GM19099 (cell line): Measurements from ENCODE around the gene BDKRB1.

Experiments
- POLR2A ChIP-seq: IDR thresholded peaks from 3 replicates; pipeline ENCODE4 v1.6.1; 2011; ENCODE audit warnings: low read depth; ENCODE audit not compliant: insufficient read length; ENCODE audit errors: extremely low read depth

BDKRB1 gene

DNA sequence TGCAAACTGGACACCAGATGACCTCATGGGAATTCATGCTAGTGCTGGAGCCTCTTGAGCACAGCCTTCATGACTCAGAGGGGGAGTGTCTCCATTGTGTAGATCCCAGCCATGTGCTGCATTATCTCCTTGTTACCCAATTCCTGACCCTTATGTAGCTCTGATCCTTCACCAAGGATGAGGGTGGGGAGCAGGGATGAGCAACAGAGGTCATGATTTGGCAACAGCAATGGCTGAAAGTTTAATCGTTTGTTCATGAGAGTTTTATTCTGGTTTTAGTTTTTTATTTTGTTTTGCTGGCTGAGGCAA, 9.5 kb upstream of the BDKRB1 start:
- no peak for TF ChIP-seq POLR2A

GRCh38 chr14:96247031-96247430, 9.0 kb upstream of the BDKRB1 start:
- TF ChIP-seq POLR2A, result no peak

DNA sequence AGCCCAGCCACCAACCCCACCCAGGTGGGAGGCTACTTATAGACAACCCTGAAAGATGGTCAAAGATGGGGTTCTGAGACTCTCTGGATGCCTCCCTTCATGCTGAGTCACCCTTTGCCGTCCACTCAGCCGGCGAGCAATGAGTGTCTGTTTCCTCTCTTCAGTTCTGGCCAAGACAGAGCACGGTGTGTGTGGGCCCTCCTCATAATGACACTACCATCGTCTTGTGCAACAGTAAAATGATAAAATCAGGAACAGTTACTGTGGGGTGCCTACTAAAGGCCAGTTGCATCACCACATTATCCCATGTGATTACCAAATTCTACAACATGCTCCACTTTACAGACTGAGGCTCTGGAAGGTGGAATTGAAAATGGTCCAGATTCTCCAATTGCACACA, 7.0 kb upstream of the BDKRB1 start:
- no peak for TF ChIP-seq POLR2A

GRCh38 chr14:96250485-96250884, 5.5 kb upstream of the BDKRB1 start:
- no peak for TF ChIP-seq POLR2A

GRCh38 chr14:96251656-96252155, 4.3 kb upstream of the BDKRB1 start:
- no peak for TF ChIP-seq POLR2A

GRCh38 chr14:96252323-96252998, 3.5 kb upstream of the BDKRB1 start:
- TF ChIP-seq POLR2A, result no peak

- no peak for TF ChIP-seq POLR2A
Measured at GRCh38 chr14:96252999-96253539, 2.9 kb upstream of the BDKRB1 start.

DNA sequence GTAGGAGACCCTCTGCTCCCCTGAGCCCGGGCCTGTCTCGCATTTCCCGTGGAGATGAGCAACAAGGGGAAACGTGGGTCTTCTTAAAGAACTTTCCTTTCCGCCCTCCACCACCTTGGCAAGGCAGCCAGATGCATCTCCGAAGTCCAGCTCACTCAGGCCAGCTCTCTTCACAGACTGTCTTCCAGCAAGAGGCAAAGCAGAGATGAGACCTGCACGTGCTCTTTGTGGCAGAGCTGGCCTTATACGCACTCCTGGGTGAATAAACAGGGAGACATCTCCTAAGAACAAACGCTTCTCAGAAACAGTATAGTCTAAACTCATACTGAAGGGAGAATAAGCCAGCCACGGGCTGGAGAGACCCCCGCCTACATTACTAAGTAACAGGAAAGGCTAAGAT, 1.3 kb upstream of the BDKRB1 start:
- no peak for TF ChIP-seq POLR2A

DNA sequence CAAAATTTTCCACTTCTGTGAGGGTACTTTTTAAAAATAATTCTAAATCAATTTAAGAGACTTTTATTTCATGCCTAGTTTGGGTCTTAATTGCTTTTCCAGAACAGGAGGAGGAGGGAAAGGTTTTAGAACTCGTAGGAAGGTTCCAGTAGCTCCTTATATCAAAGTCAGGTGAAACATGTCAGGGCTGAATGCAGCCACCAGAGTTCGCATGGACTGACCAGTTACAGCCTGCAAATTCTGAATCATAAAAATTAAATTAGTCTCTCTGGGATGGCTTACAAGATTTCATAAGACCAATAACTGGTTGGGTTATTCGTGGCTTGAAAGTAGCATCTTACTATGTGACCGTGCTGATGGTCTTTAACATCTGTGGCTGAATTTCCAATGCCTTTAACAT, 397 bp downstream of the BDKRB1 start:
- TF ChIP-seq POLR2A, result no peak

DNA sequence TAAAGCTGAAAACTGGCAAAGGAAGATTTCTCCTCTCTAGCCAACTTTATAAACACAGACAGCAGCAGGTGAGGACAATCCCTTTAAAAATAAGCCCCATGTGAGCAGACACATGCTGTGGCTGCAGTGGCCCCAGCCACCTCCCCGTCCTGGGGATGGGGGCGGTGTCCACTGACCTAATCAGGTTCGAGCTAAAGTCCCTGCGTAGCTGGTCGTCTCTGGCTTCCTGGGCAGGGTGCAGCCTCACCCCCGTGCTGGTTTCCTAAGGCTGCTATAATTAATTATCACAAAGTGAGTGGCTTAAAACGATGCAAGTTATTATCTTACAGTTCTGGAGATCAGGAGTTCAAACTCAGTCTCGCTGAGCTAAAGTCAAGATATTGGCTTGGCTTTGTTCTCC, 1.0 kb downstream of the BDKRB1 start:
- no peak for TF ChIP-seq POLR2A

DNA sequence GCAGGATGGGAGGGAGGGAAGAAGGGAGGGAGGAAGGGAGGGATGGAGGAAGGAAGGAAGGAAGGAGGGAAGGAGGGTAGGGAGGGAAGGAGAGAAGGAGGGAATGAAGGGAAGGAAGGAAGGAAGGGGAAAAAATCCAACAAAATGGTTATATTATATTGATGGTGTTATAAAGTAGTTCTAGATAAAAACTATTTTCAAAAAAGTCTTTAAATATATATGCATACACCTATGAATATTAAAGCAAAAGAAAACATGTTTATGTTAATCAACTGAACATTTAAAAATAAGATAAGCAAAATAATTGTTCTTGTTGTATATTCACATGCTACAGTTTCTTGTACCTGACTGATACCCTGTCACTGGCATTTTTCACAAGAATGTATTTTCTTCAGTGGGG, 1.9 kb downstream of the BDKRB1 start:
- TF ChIP-seq POLR2A, result no peak

DNA sequence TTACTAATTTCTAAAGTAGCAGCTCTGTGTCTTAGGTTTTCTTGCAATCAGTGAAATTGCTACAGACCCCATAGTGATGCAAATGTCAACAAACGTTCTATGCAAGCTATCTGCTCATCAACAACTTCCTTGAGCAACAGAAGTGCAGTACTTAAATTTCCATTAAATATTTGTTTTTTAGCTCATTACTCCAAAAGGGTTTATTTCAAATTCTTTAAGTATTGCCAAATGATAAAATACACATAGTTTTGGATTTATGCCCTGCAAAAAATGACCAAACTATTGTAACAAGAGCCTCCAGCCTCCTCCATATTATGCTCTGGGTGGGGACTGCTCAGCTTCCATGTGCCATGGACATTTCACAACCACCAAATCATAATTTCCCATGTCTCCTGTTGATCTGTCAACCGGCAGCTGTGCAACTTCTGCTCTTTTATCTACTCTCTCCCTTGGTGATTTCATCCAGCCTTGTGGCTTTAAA, 4.4 kb downstream of the BDKRB1 start:
- no peak for TF ChIP-seq POLR2A

DNA sequence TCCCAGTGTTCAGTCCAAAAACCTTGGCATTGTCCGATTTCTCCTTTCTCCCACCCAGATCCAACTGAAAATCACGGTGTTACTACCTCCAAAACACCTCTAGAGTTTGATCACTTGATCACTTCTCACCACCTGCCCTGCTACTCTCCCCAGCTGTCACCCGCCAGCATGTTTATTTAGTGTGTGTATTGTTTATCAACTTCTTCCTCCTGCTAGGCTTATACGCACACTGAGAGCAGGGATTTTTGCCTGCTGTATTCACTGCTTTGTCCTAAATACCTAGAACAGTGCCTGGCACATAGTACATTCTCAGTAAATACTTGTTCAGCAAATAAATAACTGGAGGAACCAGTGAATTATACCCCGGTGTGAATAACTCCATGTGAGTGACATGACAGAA, 5.0 kb downstream of the BDKRB1 start:
- TF ChIP-seq POLR2A, result no peak

DNA sequence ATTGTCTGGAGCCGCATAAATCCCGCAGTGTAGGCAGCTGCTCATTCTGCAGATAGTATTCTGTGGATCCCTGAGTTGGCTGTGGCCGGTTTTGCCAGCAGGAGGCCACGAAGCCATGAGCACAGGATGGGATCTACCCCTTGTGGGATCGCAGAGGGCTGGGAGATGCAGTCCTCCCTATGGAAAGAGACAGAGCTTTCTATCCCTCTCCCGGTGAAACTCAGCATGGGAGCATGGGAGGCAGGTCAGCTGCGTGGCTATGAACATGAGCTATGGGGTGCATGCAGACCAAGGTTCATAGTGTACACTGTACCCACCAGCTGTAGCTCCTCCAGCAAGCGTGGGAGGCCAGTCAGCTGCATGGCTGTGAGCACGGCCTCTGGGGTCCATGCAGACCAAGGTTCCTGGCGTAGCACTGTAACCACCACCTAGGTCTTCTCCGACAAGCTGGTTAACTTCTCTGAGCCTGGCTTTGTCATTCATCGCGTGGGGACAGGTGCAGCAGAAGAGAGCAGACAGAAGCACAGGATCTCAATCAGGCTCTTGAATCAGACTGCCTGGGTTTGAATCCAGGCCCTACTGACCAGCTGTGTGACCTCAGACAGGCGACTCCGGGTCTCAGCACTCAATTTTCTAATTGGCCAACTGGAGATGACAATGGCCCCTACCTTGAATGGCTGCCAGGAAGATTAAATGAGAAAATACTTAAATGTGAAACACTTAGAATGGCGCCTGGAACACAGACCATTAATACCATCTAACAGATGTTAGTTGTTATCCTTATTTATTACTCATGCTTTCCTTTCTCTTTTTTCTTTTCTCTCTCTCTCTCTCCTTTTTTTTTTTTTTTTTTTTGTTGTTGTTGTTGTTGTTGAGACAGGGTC, 6.0 kb downstream of the BDKRB1 start:
- TF ChIP-seq POLR2A, result no peak

DNA sequence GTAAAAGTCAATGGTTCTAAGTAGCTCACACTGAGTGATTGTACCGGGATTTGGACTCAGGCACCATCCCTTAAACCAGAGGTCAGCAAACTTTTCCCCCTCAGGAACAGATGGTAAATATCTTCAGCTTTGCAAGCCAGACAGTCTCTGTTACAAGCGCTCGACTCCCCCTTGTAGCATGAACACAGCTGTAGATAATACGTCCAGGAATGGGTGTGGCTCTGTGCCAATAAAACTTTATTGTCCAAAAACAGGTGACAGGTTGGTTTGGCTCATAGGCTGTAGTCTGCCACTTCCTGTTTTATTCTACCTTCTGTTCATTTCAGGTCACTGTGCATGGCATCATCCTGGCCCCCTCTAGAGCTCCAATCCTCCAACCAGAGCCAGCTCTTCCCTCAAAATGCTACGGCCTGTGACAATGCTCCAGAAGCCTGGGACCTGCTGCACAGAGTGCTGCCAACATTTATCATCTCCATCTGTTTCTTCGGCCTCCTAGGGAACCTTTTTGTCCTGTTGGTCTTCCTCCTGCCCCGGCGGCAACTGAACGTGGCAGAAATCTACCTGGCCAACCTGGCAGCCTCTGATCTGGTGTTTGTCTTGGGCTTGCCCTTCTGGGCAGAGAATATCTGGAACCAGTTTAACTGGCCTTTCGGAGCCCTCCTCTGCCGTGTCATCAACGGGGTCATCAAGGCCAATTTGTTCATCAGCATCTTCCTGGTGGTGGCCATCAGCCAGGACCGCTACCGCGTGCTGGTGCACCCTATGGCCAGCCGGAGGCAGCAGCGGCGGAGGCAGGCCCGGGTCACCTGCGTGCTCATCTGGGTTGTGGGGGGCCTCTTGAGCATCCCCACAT, 7.6 kb downstream of the BDKRB1 start:
- TF ChIP-seq POLR2A, result no peak

GRCh38 chr14:96264200-96264553, 8.2 kb downstream of the BDKRB1 start:
- no peak for TF ChIP-seq POLR2A

- no peak for TF ChIP-seq POLR2A
Measured at GRCh38 chr14:96264853-96265252, 8.8 kb downstream of the BDKRB1 start.
